GM03348 (cell line): ENCODE measurements around the gene TRIM66.

ENCODE experiments used
- DNase-seq: peaks from one replicate; pipeline ENCODE4 v3.0.0; 2012; ENCODE audit warnings: low spot score

TRIM66 gene

GRCh38 chr11:8566613-8567210 lies 115.8 kb downstream of the TRIM66 start:
- DNase-seq = peak; percentile 35

- no peak for DNase-seq
Measured at GRCh38 chr11:8564526-8564925, 117.9 kb downstream of the TRIM66 start.
